Fibroblast of skin of right quadriceps (primary cell): ENCODE results near the gene OTUD3.
A peak's percentile ranks its signal among the peaks of the same experiment; 100 is the strongest.
"Not testable (repeated sequence)": the region's sequence is repeated elsewhere in the genome, so short reads cannot be mapped to it uniquely, and the experiment has no call there.

ENCODE experiments used
- DNase-seq: peaks from one replicate; pipeline ENCODE4 v3.0.0-alpha.2; 2013

OTUD3 gene

DNA sequence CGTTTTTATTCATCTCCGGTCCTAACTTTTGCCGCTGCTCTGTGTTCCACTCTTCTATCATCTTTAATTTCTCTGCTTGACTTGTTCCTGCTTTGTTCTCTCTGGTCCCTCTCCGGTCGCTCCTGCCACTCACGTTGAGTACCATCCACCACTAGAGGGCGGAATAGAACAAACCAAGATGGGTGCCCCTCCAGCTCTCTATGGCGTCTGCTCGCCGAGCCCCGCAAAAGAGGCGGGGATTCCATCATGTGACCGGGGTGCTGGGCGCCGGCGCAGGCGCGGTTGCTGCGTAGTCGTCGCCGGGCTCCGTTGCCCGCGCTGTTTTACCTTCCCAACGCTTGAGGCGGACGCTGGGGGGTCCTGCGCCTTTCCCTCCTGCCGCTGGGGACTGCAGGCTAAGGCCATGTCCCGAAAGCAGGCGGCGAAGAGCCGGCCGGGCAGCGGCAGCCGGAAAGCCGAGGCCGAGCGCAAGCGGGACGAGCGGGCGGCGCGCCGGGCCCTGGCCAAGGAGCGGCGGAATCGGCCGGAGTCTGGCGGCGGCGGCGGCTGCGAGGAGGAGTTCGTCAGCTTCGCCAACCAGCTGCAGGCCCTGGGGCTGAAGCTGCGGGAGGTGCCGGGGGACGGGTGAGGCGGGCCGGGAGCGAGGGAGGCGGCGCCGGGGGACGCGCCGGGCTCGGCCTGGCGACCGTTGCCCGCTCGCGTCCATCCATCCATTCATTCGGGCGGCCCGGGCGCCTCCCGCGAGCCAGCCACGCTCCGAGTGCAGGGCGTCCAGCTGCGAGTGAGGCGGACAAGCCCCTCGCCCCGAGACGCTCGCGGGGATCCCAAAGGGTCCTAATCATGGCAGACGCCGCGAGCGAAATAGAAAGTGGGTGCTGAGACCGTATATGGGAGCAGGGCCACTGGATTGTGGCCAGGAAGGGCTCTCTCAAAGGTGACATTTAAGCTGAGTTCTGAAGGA lies at the start of gene OTUD3:
Gene OTUD3, plus strand, starts transcription at position 285 of the 961 bp plus-strand sequence. Its CDS starts 119 bp downstream, at position 404.
- peak; percentile 97 for DNase-seq

GRCh38 chr1:19835578-19835977 lies 46.6 kb upstream of the OTUD3 start:
- DNase-seq, result no peak

- DNase-seq, result no peak
Observed at GRCh38 chr1:19837866-19838265, 44.3 kb upstream of the OTUD3 start.

DNA sequence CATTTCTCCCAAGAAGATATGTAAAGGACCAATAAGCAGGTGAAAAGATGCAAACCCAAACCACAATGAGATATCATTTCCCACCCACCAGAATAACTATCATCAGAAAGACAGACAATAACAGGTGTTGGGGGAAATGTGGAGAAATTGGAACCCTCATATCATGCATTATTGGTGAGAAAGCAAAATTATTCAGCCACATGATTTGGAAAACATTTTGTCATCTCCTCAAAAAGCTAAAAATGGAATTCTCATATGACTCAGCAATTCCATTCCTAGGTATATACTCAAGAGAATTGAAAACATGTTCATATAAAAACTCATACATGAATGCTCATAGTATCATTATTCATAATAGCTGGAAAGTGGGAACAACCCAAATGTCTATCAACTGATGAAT lies 42.0 kb upstream of the OTUD3 start:
- peak; percentile 6 for DNase-seq

- DNase-seq, result no peak
Observed at GRCh38 chr1:19844731-19845495, 37.3 kb upstream of the OTUD3 start.

DNA sequence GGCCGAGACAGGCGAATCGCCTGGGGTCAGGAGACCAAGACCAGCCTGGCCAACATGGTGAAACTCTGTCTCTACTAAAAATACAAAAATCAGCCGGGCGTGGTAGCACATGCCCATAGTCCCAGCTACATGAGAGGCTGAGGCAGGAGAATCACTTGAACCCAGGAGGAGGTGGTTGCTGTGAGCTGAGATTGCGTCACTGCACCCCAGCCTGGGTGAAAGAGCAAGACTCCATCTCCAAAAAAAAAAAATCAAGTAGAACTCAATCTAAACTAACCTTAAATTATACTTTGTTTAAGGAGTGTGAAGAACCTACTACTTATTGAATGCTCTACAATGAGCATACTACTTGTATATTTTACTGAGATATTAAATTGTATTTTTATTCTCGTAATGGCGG lies 36.6 kb upstream of the OTUD3 start:
- DNase-seq, result no peak

DNA sequence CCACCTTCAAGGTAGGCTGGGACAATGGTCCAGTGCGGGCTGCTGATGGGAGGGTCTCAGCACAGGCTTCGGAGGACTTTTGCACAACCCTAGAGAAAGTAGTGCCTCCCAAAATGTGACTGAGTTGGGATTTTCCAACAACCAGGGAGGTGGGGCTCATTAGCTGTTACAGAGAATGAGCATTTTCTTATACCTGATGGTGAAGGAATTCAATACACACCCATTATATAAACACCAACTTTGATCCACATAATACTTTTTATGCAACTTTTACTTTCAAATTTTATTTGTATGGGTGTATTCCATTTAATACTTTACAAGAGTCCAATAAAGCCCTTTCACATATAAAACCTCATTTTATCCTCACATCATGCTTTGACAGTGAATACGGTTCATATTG lies 35.9 kb upstream of the OTUD3 start:
- DNase-seq, result no peak

DNA sequence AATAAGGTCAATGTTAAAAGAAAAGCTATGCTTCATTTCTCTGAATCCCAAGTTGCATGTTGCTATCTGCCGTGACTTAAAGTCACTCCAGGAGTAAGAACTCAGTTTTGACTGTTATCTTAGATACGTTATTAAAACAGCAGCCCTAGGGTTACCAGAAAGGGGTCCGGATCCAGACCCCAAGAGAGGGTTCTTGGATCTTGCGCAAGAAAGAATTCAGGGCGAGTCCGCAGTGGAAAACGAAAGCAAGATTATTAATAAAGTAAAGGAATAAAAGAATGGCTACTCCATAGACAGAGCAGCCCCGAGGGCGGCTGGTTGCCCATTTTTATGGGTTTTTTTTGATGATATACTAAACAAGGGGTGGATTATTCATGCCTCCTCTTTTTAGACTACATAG lies 34.9 kb upstream of the OTUD3 start:
- not testable (repeated sequence) for DNase-seq

- DNase-seq, result not testable (repeated sequence)
Observed at GRCh38 chr1:19849307-19849706, 32.9 kb upstream of the OTUD3 start.

GRCh38 chr1:19850214-19850613 lies 32.0 kb upstream of the OTUD3 start:
- DNase-seq, result no peak

DNA sequence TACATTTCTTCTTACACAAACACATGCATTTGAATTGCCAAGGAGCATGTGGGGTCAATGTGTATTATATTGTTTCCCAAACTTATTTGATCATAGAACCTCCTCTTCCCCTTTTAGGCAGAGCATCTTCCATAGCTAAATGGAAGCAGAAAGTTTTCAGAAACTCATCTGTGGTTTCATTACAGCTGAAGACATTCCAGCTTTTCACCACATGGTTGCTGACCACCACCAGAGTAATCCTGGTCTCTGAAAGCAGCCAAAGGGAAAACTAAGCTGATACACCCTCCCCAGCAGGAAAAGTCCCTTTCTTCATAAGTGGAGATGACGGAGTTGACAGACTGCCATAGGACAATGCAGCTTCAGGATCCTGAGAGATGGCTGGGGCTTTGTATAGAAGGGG lies 30.2 kb upstream of the OTUD3 start:
- no peak for DNase-seq

GRCh38 chr1:19854866-19855265 lies 27.3 kb upstream of the OTUD3 start:
- DNase-seq, result no peak

GRCh38 chr1:19858893-19859292 lies 23.3 kb upstream of the OTUD3 start:
- DNase-seq, result no peak

DNA sequence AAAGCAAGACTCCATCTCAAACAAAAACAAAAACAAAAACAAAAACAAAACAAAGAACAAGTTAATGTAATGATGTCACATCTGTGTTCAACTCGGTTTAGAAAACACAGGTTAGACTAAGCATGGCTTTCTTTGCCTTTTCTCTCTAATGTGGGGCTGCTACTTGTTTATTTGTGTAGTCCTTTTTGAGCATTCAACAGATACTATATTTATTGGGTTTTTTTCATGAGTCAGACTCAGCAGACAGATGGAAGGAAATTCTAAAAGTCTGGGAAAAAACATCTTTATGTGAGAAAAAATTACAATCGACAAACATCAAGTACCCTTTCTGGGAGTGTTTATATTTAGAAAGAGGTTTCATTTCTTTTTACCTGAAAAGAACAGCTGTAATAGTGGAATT lies 22.3 kb upstream of the OTUD3 start:
- DNase-seq, result no peak

DNA sequence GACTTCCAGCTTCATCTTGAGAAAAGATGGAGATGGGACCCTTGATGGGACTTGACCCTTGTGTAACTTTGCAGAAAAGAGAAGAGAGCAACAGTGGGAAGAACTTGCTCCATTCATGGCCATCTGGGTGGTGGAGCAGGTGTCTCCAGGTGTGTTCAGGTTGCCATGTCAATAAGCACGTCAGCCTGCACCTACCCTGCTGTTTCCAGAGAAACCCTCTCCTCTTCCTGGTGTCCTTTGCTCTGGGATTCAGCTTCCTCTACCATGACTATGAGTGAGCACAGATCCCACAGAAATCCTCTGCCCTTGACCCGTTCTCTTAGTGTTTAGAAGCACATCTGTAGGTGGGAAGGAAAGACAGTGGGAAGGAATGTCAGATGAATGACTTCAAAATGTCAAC lies 21.8 kb upstream of the OTUD3 start:
- no peak for DNase-seq

DNA sequence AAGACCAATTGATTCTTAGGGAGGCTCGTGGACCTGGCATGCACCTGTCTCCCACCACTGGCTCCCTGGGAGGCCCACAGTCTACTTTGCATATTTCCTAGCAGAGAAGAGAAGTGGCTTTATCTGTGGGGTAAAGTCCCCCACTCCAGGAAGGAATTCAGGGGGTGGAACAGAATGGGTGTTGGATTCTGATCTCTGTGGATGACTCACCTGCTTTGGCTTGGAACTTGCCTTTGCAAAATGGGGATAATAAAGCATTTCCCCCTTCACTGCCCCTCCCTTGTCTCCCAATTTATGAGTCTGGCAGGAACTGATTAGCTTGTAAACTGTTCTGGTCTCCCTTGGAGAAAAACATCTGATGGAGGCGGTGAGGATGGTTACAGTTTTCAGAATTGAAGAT lies 21.2 kb upstream of the OTUD3 start:
- DNase-seq, result peak; percentile 72

GRCh38 chr1:19861842-19862530 lies 20.2 kb upstream of the OTUD3 start:
- no peak for DNase-seq

DNA sequence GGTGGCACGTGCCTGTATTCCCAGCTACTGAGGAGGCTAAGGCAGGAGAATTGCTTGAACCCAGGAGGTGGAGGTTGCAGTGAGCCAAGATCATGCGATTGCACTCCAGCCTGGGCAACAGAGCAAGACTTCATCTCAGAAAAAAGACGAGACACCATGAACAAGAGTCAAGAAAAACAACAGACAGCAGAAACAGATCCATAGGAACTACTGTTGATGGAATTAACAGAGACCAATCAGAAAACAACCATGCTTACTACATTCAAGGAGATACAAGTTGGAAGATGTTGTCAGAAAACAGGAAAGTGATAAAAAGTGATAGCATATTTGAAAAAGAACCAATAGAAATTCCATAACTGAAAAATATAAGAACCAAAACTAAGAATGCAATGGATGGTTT lies 19.3 kb upstream of the OTUD3 start:
- no peak for DNase-seq

- DNase-seq, result no peak
Observed at GRCh38 chr1:19864570-19865160, 17.5 kb upstream of the OTUD3 start.

- DNase-seq, result no peak
Observed at GRCh38 chr1:19866029-19866428, 16.2 kb upstream of the OTUD3 start.

GRCh38 chr1:19866758-19867157 lies 15.4 kb upstream of the OTUD3 start:
- peak; percentile 52 for DNase-seq

GRCh38 chr1:19868575-19868974 lies 13.6 kb upstream of the OTUD3 start:
- not testable (repeated sequence) for DNase-seq

DNA sequence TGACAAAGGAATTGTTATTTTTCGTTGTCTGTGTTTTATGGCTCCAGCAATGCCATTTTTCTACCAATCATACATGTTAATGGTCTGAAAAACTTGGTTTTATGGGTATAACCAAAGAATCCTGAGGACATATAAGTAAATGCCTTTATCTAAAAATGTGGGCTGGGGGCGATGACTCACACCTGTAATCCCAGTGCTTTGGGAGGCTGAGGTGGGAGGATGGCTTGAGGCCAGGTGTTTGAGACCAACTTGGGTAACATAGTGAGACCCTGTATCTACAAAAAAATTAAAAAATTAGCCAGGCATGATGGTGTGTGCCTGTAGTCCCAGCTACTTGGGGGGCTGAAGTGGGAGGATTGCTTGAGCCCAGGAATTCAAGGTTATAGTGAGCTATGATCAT lies 12.7 kb upstream of the OTUD3 start:
- DNase-seq, result not testable (repeated sequence)
